HepG2 (cell line): ENCODE measurements around the gene AGTRAP. TPM values are rescaled to one million over a fixed set of nuclear protein-coding genes. Genes with fewer than 3 reads are reported as not detected.
A peak's percentile ranks its signal among the peaks of the same experiment; 100 is the strongest.

ENCODE experiments used
- AKAP8 ChIP-seq: sonication (generic); formaldehyde crosslinking; IDR thresholded peaks from 2 replicates; pipeline ENCODE4 v1.5.1; 2020; ENCODE audit warnings: mild to moderate bottlenecking, missing genetic modification reagents
- CREB1 ChIP-seq, 2 experiments: fragments of 450-650 bp in 1 of 2; IDR thresholded peaks; 2 replicates each; pipeline ENCODE4 v1.6.1; 2016 to 2017; ENCODE audit warnings: control low read depth in 1 of 2, mild to moderate bottlenecking in 1 of 2, missing compliant biosample characterization in 1 of 2, missing genetic modification characterization in 1 of 2
- DNMT1 ChIP-seq: sonication (generic); formaldehyde crosslinking; IDR thresholded peaks from 2 replicates; pipeline ENCODE4 v1.5.1; 2020; ENCODE audit warnings: mild to moderate bottlenecking, missing genetic modification reagents
- ELF1 ChIP-seq: sonication (generic); formaldehyde crosslinking; IDR thresholded peaks from 2 replicates; pipeline ENCODE4 v1.4.0; 2020; ENCODE audit warnings: missing genetic modification reagents
- ERF ChIP-seq: IDR thresholded peaks from 2 replicates; pipeline ENCODE4 v1.6.1; 2018; ENCODE audit warnings: missing biosample characterization, missing genetic modification reagents
- FOXP1 ChIP-seq, 2 experiments: fragments of 450-650 bp in 1 of 2; IDR thresholded peaks; 2 replicates each; pipeline ENCODE4 v1.6.1; 2017 to 2018; ENCODE audit warnings: antibody characterized with exemption in 1 of 2
- HINFP ChIP-seq: sonication (generic); formaldehyde crosslinking; IDR thresholded peaks from 2 replicates; pipeline ENCODE4 v1.4.0; 2020; ENCODE audit warnings: low read depth, mild to moderate bottlenecking, missing genetic modification reagents
- HNRNPLL ChIP-seq: fragments of 200-400 bp; formaldehyde crosslinking; IDR thresholded peaks from 2 replicates; pipeline ENCODE4 v1.6.1; 2017; ENCODE audit warnings: mild to moderate bottlenecking, low read depth, low read length; ENCODE audit not compliant: poor library complexity, severe bottlenecking
- JARID2 ChIP-seq: sonication (generic); formaldehyde crosslinking; IDR thresholded peaks from 2 replicates; pipeline ENCODE4 v1.8.1; 2023; ENCODE audit warnings: missing genetic modification reagents, inconsistent platforms; ENCODE audit not compliant: insufficient replicate concordance
- MAFK ChIP-seq, 2 experiments: IDR thresholded peaks in 1 of 2; conservative IDR thresholded peaks in 1 of 2; 2 replicates each; pipeline ENCODE4 v1.6.1; 2011; ENCODE audit warnings: improper control_type of control experiment in 2 of 2, low read length in 2 of 2
- MED8 ChIP-seq: sonication (generic); formaldehyde crosslinking; IDR thresholded peaks from 2 replicates; pipeline ENCODE4 v1.8.1; 2023; ENCODE audit warnings: mild to moderate bottlenecking, missing genetic modification reagents; ENCODE audit not compliant: insufficient replicate concordance
- NFE2L1 ChIP-seq: sonication (generic); formaldehyde crosslinking; IDR thresholded peaks from 2 replicates; pipeline ENCODE4 v1.4.0; 2020; ENCODE audit warnings: missing genetic modification reagents, mild to moderate bottlenecking, borderline replicate concordance
- ONECUT2 ChIP-seq: sonication (generic); formaldehyde crosslinking; IDR thresholded peaks from 2 replicates; pipeline ENCODE4 v1.4.0; 2020; ENCODE audit warnings: missing genetic modification reagents
- PCBP2 ChIP-seq: fragments of 200-400 bp; formaldehyde crosslinking; optimal IDR thresholded peaks from 2 replicates; pipeline ENCODE3; 2018; ENCODE audit warnings: low read length, low read depth; ENCODE audit not compliant: poor library complexity, severe bottlenecking
- PHF21A ChIP-seq: sonication (generic); formaldehyde crosslinking; IDR thresholded peaks from 2 replicates; pipeline ENCODE4 v1.5.0; 2020; ENCODE audit warnings: mild to moderate bottlenecking, missing genetic modification reagents
- PITX1 ChIP-seq: sonication (generic); formaldehyde crosslinking; IDR thresholded peaks from 2 replicates; pipeline ENCODE4 v1.5.1; 2020; ENCODE audit warnings: mild to moderate bottlenecking, missing genetic modification reagents
- RAD51 ChIP-seq: fragments of 450-650 bp; IDR thresholded peaks from 2 replicates; pipeline ENCODE4 v1.6.1; 2016; ENCODE audit warnings: borderline replicate concordance
- RBAK ChIP-seq: sonication (generic); formaldehyde crosslinking; IDR thresholded peaks from 2 replicates; pipeline ENCODE4 v1.5.1; 2020; ENCODE audit warnings: mild to moderate bottlenecking, missing genetic modification reagents
- SP5 ChIP-seq: IDR thresholded peaks from 2 replicates; pipeline ENCODE4 v1.6.1; 2016; ENCODE audit warnings: low read depth, borderline replicate concordance
- TEAD3 ChIP-seq: optimal IDR thresholded peaks from 2 replicates; pipeline ENCODE3; 2016; ENCODE audit warnings: borderline replicate concordance
- ZBTB42 ChIP-seq: sonication (generic); formaldehyde crosslinking; IDR thresholded peaks from 2 replicates; pipeline ENCODE4 v1.5.0; 2020; ENCODE audit warnings: mild to moderate bottlenecking, missing genetic modification reagents
- ZKSCAN1 ChIP-seq: fragments of 150-350 bp; IDR thresholded peaks from 2 replicates; pipeline ENCODE4 v1.6.1; 2014; ENCODE audit warnings: low read length
- ZMYM3 ChIP-seq: sonication (generic); formaldehyde crosslinking; IDR thresholded peaks from 2 replicates; pipeline ENCODE4 v1.5.1; 2020; ENCODE audit warnings: mild to moderate bottlenecking, missing genetic modification reagents
- ZNF180 ChIP-seq: sonication (generic); formaldehyde crosslinking; IDR thresholded peaks from 2 replicates; pipeline ENCODE4 v1.4.0; 2020; ENCODE audit warnings: low read depth, missing genetic modification reagents, borderline replicate concordance
- ZNF296 ChIP-seq: sonication (generic); formaldehyde crosslinking; conservative IDR thresholded peaks from 2 replicates; pipeline ENCODE4 v1.5.0; 2020; ENCODE audit warnings: mild to moderate bottlenecking, missing genetic modification reagents
- ZNF713 ChIP-seq: sonication (generic); formaldehyde crosslinking; IDR thresholded peaks from 2 replicates; pipeline ENCODE4 v1.4.0; 2020; ENCODE audit warnings: mild to moderate bottlenecking, missing genetic modification reagents
- ZNF777 ChIP-seq: sonication (generic); formaldehyde crosslinking; IDR thresholded peaks from 2 replicates; pipeline ENCODE4 v1.4.0; 2020; ENCODE audit warnings: missing genetic modification reagents
- ZNF784 ChIP-seq: sonication (generic); formaldehyde crosslinking; IDR thresholded peaks from 2 replicates; pipeline ENCODE4 v1.5.1; 2020; ENCODE audit warnings: missing genetic modification reagents, mild to moderate bottlenecking, borderline replicate concordance
- polyA plus RNA-seq, 8 experiments: library from polyadenylated mRNA; depleted of rRNA in 3 of 8; stranded (reverse) in 7 of 8; unstranded in 1 of 8; fragments of >200 nt; fragmentation: Illumina TruSeq in 4 of 8; extraction: Trizol in 4 of 8; gene quantifications; 2 replicates each; pipeline versions ENCODE4 v1.2.1 to v1.2.3, GENCODE V29; 2011 to 2016; ENCODE audit warnings: low read depth in 4 of 8, missing spikeins in 1 of 8, mixed read lengths in 1 of 8; ENCODE audit not compliant: insufficient read depth in 1 of 8
- total RNA-seq, 5 experiments: library from RNA; depleted of rRNA; stranded (reverse); fragments of >200 nt; fragmentation: Illumina TruSeq; extraction: Trizol; gene quantifications; 2 replicates each; pipeline ENCODE4 v1.2.3, GENCODE V29; 2016; ENCODE audit warnings: low read depth in 1 of 5
- TF ChIP-seq, protein P1 (sequence below): sonication (generic); formaldehyde crosslinking; IDR thresholded peaks from 2 replicates; pipeline ENCODE4 v1.8.1; 2022; ENCODE audit warnings: mild to moderate bottlenecking, missing genetic modification reagents

The AGTRAP gene
- total and polyA plus RNA-seq, 2 of the 13 experiments (the other 11 are each of a cell fraction or from before 2014, with no cell fraction given), result 28.3 to 32.0 TPM

GRCh38 chr1:11784993-11785769 lies 49.2 kb downstream of the AGTRAP start (continued):
- TF ChIP-seq ELF1 (CRISPR knock-in tag) (no peak), HINFP (CRISPR knock-in tag) (no peak), ONECUT2 (CRISPR knock-in tag) (no peak), ZNF713 (CRISPR knock-in tag) (no peak), CREB1 (IDR thresholded peaks at IDR 0.05) (no peak), CREB1 (CRISPR knock-in tag; IDR thresholded peaks at IDR 0.05) (no peak), ZBTB42 (CRISPR knock-in tag) (no peak), TEAD3 (CRISPR knock-in tag) (peak; percentile 70), RAD51 (no peak), MED8 (CRISPR knock-in tag) (no peak), ZKSCAN1 (no peak), DNMT1 (CRISPR knock-in tag) (no peak), ZMYM3 (CRISPR knock-in tag) (peak; percentile 59; the same call in 1 of the 2 replicates), NFE2L1 (CRISPR knock-in tag) (no peak), RBAK (CRISPR knock-in tag) (no peak), FOXP1 (IDR thresholded peaks at IDR 0.05) (no peak), FOXP1 (CRISPR knock-in tag; IDR thresholded peaks at IDR 0.05) (no peak), JARID2 (CRISPR knock-in tag) (no peak), ZNF296 (CRISPR knock-in tag) (no peak), PCBP2 (no peak), PITX1 (CRISPR knock-in tag) (no peak), ZNF180 (CRISPR knock-in tag) (no peak), PHF21A (CRISPR knock-in tag) (peak; percentile 31; the same call in 1 of the 2 replicates), AKAP8 (CRISPR knock-in tag) (0 out of 2 replicates have a peak, but pooled peaks have one; percentile 35), HNRNPLL (peak; percentile 73), ZNF777 (CRISPR knock-in tag) (no peak), MAFK (conservative IDR thresholded peaks at IDR 0.05 in 1 of 2, IDR thresholded peaks at IDR 0.05 in 1 of 2; ENCODE audit: low read length in 2 of 2) (no peak), SP5 (CRISPR knock-in tag) (no peak; the same call in 1 of the 2 replicates), ERF (peak; percentile 59; the same call in 1 of the 2 replicates), ZNF784 (CRISPR knock-in tag) (no peak)
- TF ChIP-seq, protein P1, sequence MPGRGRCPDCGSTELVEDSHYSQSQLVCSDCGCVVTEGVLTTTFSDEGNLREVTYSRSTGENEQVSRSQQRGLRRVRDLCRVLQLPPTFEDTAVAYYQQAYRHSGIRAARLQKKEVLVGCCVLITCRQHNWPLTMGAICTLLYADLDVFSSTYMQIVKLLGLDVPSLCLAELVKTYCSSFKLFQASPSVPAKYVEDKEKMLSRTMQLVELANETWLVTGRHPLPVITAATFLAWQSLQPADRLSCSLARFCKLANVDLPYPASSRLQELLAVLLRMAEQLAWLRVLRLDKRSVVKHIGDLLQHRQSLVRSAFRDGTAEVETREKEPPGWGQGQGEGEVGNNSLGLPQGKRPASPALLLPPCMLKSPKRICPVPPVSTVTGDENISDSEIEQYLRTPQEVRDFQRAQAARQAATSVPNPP, result no peak
